Measurements from ENCODE around the gene LRRC27.

- TF ChIP-seq CTCF (IDR thresholded peaks at IDR 0.05 in 8 of 11, conservative IDR thresholded peaks at IDR 0.05 in 3 of 11) (no peak), POLR2A (IDR thresholded peaks at IDR 0.05) (no peak)
These were observed 61.1 kb downstream of the LRRC27 start for GRCh38 chr10:132392811-132393694.

Measured in spleen (tissue), 7 donors.